ENCODE results near the gene MGME1.
"Not testable (repeated sequence)": the region's sequence is repeated elsewhere in the genome, so short reads cannot be mapped to it uniquely, and the experiment has no call there.

The MGME1 gene

DNA sequence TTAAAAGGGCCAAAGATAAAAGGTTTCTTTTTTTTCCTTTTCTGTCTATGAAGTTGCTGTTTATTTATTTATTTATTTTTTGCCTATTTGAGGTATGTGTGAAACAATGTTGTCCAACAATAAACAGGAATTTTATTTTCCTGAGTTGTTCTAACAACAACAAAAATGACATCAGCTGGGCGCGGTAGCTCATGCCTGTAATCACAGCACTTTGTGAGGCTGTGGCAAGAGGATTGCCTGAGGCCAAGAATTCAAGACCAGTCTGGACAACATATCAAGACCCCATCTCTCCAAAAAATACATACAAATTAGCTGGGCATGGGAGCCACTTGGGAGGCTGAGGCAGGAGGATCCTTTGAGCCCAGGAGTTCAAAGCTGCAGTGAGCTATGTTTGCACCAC lies 44.1 kb downstream of the MGME1 start:
- Histone ChIP-seq H3K4me1 (no peaks in the 10 kb centered on the region), H3K4me3 (no peak overlapping the region), H3K27ac (no peak overlapping the region), H3K9me3 (no peaks in the 10 kb centered on the region), H4K20me1 (no peaks in the 10 kb centered on the region), H3K9ac (no peak overlapping the region), H3K4me2 (no peak overlapping the region), H3K36me3 (no peaks in the 10 kb centered on the region), H3K27me3 (no peaks in the 10 kb centered on the region)
- no peak for TF ChIP-seq Cebpa-rat (IDR thresholded peaks at IDR 0.05)

DNA sequence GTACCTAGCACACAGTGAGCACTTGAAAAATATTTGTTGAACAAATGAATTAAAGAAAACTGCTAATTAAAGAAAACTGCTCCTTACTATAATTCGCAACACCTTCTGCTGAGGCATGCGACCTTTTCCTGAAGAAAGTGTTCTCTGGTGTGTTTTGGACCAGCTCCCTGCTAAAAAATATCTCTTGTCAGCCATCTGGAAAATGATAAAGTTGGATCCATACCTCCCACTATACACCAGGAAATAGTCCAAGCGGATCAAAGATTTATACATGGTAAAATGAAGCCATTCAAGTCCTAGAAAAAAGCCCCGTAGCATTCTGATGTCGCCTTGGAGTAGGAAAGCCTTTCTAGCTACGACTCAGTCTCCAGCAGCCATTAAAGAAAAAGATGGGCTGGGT lies 45.6 kb downstream of the MGME1 start:
- H4K20me1 ChIP-seq, result no peaks in the 10 kb centered on the region
- no peak overlapping the region for H3K27ac ChIP-seq
- no peak overlapping the region for H3K4me3 ChIP-seq
- TF ChIP-seq Cebpa-rat (IDR thresholded peaks at IDR 0.05), result no peak
- no peaks in the 10 kb centered on the region for H3K27me3 ChIP-seq
- H3K9ac ChIP-seq, result no peak overlapping the region
- no peak overlapping the region for H3K4me2 ChIP-seq
- no peaks in the 10 kb centered on the region for H3K36me3 ChIP-seq
- no peaks in the 10 kb centered on the region for H3K4me1 ChIP-seq
- H3K9me3 ChIP-seq, result no peaks in the 10 kb centered on the region

- no peak overlapping the region for H3K9ac ChIP-seq
- no peak overlapping the region for H3K4me2 ChIP-seq
- no peaks in the 10 kb centered on the region for H3K36me3 ChIP-seq
- H3K4me3 ChIP-seq, result no peak overlapping the region
- no peaks in the 10 kb centered on the region; the same call in 1 of the 2 replicates for H3K9me3 ChIP-seq
- no peak overlapping the region for H3K27ac ChIP-seq
- TF ChIP-seq Cebpa-rat (IDR thresholded peaks at IDR 0.05), result no peak
- no peaks in the 10 kb centered on the region for H4K20me1 ChIP-seq
- no peaks in the 10 kb centered on the region for H3K4me1 ChIP-seq
- H3K27me3 ChIP-seq, result no peaks in the 10 kb centered on the region
These were observed 48.0 kb downstream of the MGME1 start for GRCh38 chr20:18016772-18017171.

- Histone ChIP-seq H3K4me2 (no peak overlapping the region), H3K4me3 (no peak overlapping the region), H3K4me1 (no peaks in the 10 kb centered on the region), H3K9me3 (peaks cover 4% of the 10 kb centered on the region; the same call in 1 of the 2 replicates), H4K20me1 (no peaks in the 10 kb centered on the region), H3K9ac (no peak overlapping the region), H3K27me3 (no peaks in the 10 kb centered on the region), H3K27ac (no peak overlapping the region), H3K36me3 (no peaks in the 10 kb centered on the region)
- no peak for TF ChIP-seq Cebpa-rat (IDR thresholded peaks at IDR 0.05)
These were observed 49.3 kb downstream of the MGME1 start for GRCh38 chr20:18018100-18018499.

- H3K9me3 ChIP-seq, result peaks cover 5% of the 10 kb centered on the region; the same call in 1 of the 2 replicates
- no peaks in the 10 kb centered on the region for H3K4me1 ChIP-seq
- no peaks in the 10 kb centered on the region for H3K27me3 ChIP-seq
- TF ChIP-seq Cebpa-rat (IDR thresholded peaks at IDR 0.05), result no peak
- H3K27ac ChIP-seq, result no peak overlapping the region
- no peak overlapping the region for H3K4me2 ChIP-seq
- H3K4me3 ChIP-seq, result no peak overlapping the region
- H4K20me1 ChIP-seq, result no peaks in the 10 kb centered on the region
- no peak overlapping the region for H3K9ac ChIP-seq
- no peaks in the 10 kb centered on the region for H3K36me3 ChIP-seq
These were observed 50.2 kb downstream of the MGME1 start for GRCh38 chr20:18019068-18019467.

DNA sequence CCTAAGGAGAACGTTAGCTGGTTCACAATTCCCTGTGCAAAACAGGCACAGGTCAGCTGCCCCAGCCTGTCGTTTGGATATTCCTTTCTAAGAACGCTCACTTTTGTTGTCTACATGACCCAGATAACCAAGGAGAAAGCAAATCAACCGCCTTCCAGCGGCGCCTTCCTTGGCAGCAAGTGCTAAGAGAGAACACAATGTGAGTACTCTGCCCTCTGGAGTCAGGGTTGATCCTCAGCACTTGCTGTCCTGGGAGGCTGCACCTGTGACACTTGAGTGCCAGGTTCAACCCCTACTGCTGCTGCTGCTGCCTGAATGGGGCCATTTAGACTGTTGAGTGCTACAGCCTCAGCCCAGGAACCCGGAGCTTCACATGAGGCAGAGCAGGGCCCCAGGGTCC lies 52.1 kb downstream of the MGME1 start:
- TF ChIP-seq Cebpa-rat (IDR thresholded peaks at IDR 0.05), result no peak
- H3K4me2 ChIP-seq, result no peak overlapping the region
- no peaks in the 10 kb centered on the region for H3K4me1 ChIP-seq
- peaks cover 5% of the 10 kb centered on the region; the same call in 1 of the 2 replicates for H3K9me3 ChIP-seq
- H3K27me3 ChIP-seq, result no peaks in the 10 kb centered on the region
- H3K27ac ChIP-seq, result no peak overlapping the region
- no peaks in the 10 kb centered on the region for H4K20me1 ChIP-seq
- no peak overlapping the region for H3K9ac ChIP-seq
- no peak overlapping the region for H3K4me3 ChIP-seq
- H3K36me3 ChIP-seq, result no peaks in the 10 kb centered on the region

DNA sequence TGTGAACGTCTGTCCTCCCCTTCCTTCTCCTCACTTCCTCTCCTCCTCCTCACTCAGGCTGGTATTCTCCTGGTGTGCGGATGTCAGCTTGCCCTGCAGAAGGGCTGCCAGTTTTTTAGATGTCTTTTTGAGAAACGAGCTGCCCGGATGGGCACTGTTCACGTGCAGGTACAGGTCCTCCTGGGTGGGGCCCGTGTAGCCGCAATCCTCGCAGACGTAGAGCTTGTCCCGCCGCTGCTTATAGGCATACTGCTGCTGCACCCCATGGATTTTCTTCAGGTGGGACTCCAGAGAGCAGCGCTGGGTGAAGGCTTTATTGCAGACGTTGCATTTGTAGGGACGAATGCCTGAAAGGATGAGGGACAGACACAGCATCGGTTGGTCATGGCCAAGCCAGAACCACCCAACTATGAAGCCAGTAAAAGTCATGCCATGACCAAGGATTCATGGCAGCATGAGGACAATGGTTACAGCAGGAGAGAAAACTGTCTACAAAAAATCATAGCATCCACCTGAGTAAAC lies 55.8 kb downstream of the MGME1 start:
- Histone ChIP-seq H3K9ac (no peak overlapping the region), H3K9me3 (peaks cover 5% of the 10 kb centered on the region; the same call in 1 of the 2 replicates), H4K20me1 (no peaks in the 10 kb centered on the region), H3K4me3 (no peak overlapping the region), H3K4me2 (no peak overlapping the region), H3K4me1 (peaks cover 16% of the 10 kb centered on the region), H3K27me3 (no peaks in the 10 kb centered on the region), H3K27ac (no peak overlapping the region), H3K36me3 (no peaks in the 10 kb centered on the region)
- no peak for TF ChIP-seq Cebpa-rat (IDR thresholded peaks at IDR 0.05)

DNA sequence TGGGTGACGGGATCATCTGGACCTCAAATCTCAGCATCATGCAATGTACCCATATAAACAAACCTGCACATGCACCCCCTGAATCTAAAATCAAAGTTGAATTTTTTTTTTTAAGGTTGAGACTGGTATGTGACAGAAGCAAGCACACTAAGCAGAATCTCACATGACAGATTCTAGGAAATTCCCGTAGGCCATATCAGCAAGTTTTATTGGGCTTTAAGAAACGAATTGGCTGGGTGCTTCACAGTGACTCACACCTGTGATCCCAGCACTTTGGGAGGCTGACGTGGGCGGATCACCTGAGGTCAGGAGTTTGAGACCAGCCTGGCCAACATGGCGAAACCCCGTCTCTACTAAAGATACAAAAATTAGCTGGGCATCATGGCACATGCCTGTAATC lies 58.2 kb downstream of the MGME1 start:
- peaks cover 32% of the 10 kb centered on the region for H3K4me1 ChIP-seq
- H3K9ac ChIP-seq, H3K27ac ChIP-seq, H3K4me2 ChIP-seq, H3K9me3 ChIP-seq, H3K27me3 ChIP-seq, H3K4me3 ChIP-seq, H3K36me3 ChIP-seq, H4K20me1 ChIP-seq: not testable (repeated sequence)

- peak overlapping the region; percentile 72 for H3K4me2 ChIP-seq
- no peaks in the 10 kb centered on the region for H3K36me3 ChIP-seq
- H3K27me3 ChIP-seq, result no peaks in the 10 kb centered on the region
- no peaks in the 10 kb centered on the region for H4K20me1 ChIP-seq
- no peak overlapping the region for H3K9ac ChIP-seq
- H3K27ac ChIP-seq, result 0 out of 2 replicates have a peak overlapping the region, but pooled peaks have one; percentile 20
- no peaks in the 10 kb centered on the region for H3K9me3 ChIP-seq
- no peak for TF ChIP-seq Cebpa-rat (IDR thresholded peaks at IDR 0.05)
- H3K4me3 ChIP-seq, result no peak overlapping the region
- peaks cover 32% of the 10 kb centered on the region for H3K4me1 ChIP-seq
These were observed 61.2 kb downstream of the MGME1 start for GRCh38 chr20:18030020-18030419.

GRCh38 chr20:18031050-18031449 lies 62.2 kb downstream of the MGME1 start:
- Histone ChIP-seq H3K36me3 (no peaks in the 10 kb centered on the region), H3K4me2 (peak overlapping the region; percentile 72), H3K9me3 (no peaks in the 10 kb centered on the region), H3K27ac (no peak overlapping the region), H3K4me3 (no peak overlapping the region), H3K27me3 (no peaks in the 10 kb centered on the region), H3K9ac (no peak overlapping the region), H3K4me1 (peaks cover 32% of the 10 kb centered on the region), H4K20me1 (no peaks in the 10 kb centered on the region)
- no peak for TF ChIP-seq Cebpa-rat (IDR thresholded peaks at IDR 0.05)

All from BLaER1 (cell line).